Activated T-helper 1 cell treated with anti-CD3 and anti-CD28 coated beads, Interleukin-12 subunit alpha, Interleukin-12 subunit beta, Interleukin-2, Interleukin-4 antibody, amounts not matched to agents 30 ng/mL and 10 ng/mL and 1 ng/mL, durations not matched to agents 14 hours and 24 hours and 36 hours (primary cell): ENCODE results near the gene FAM43A. TPM values are rescaled to one million over a fixed set of nuclear protein-coding genes. Genes with fewer than 3 reads are reported as not detected.

Source experiments
- DNase-seq: peaks from one replicate; pipeline ENCODE4 v3.0.0; 2021; ENCODE audit warnings: low spot score
- H3K27ac Mint-ChIP-seq: one replicate; pipeline ENCODE4 v1.8.0; 2021; ENCODE audit warnings: mild to moderate bottlenecking, mixed read lengths
- H3K27me3 Mint-ChIP-seq: one replicate; pipeline ENCODE4 v1.8.0; 2022; ENCODE audit warnings: mild to moderate bottlenecking, moderate library complexity, mixed read lengths; ENCODE audit not compliant: insufficient read depth
- H3K36me3 Mint-ChIP-seq: one replicate; pipeline ENCODE4 v1.8.0; 2021; ENCODE audit warnings: low read depth, mixed read lengths
- H3K4me1 Mint-ChIP-seq: one replicate; pipeline ENCODE4 v1.8.0; 2021; ENCODE audit warnings: low read depth, mixed read lengths
- H3K4me3 Mint-ChIP-seq: one replicate; pipeline ENCODE4 v1.8.0; 2021; ENCODE audit warnings: mild to moderate bottlenecking, moderate library complexity, mixed read lengths
- H3K9me3 Mint-ChIP-seq: one replicate; pipeline ENCODE4 v1.8.0; 2021; ENCODE audit warnings: mixed read lengths
- intact Hi-C: fragments of 100-400 bp; cut with micrococcal nuclease; formaldehyde crosslinking; loops from one replicate; pipeline ENCODE4 v1.15.1; 2024
- total RNA-seq: library from RNA; stranded (reverse); gene quantifications from 2 replicates; pipeline ENCODE4 v1.2.3, GENCODE V29; 2022

The FAM43A gene
- total RNA-seq, 1 donor from 2014 or later, result 13.1 TPM

GRCh38 chr3:194723846-194724618 is 38.3 kb downstream of the FAM43A start:
- Mint-ChIP-seq H3K4me1 (no peaks in the 10 kb centered on the region), H3K27ac (no peak overlapping the region), H3K9me3 (no peaks in the 10 kb centered on the region), H3K36me3 (no peaks in the 10 kb centered on the region), H3K27me3 (peaks cover 2% of the 10 kb centered on the region), H3K4me3 (no peak overlapping the region)
- intact Hi-C loops, result no loop called here
- no peak for DNase-seq

GRCh38 chr3:194725346-194725745 is 39.7 kb downstream of the FAM43A start:
- H3K27me3 Mint-ChIP-seq, result peaks cover 7% of the 10 kb centered on the region
- no peak for DNase-seq
- H3K9me3 Mint-ChIP-seq, result no peaks in the 10 kb centered on the region
- H3K27ac Mint-ChIP-seq, result no peak overlapping the region
- intact Hi-C loops, result no loop called here
- H3K4me1 Mint-ChIP-seq, result no peaks in the 10 kb centered on the region
- no peak overlapping the region for H3K4me3 Mint-ChIP-seq
- no peaks in the 10 kb centered on the region for H3K36me3 Mint-ChIP-seq

- DNase-seq, result no peak
- Mint-ChIP-seq H3K27me3 (peaks cover 6% of the 10 kb centered on the region), H3K9me3 (no peaks in the 10 kb centered on the region), H3K36me3 (no peaks in the 10 kb centered on the region), H3K27ac (no peak overlapping the region), H3K4me1 (no peaks in the 10 kb centered on the region), H3K4me3 (no peak overlapping the region)
- intact Hi-C loops, result no loop called here
Observed at GRCh38 chr3:194727435-194728128, 41.9 kb downstream of the FAM43A start.

- Mint-ChIP-seq H3K9me3 (no peaks in the 10 kb centered on the region), H3K27ac (no peak overlapping the region), H3K4me3 (no peak overlapping the region), H3K36me3 (no peaks in the 10 kb centered on the region), H3K4me1 (no peaks in the 10 kb centered on the region), H3K27me3 (peaks cover 8% of the 10 kb centered on the region)
- DNase-seq, result no peak
- intact Hi-C loops, result no loop called here
Observed at GRCh38 chr3:194728986-194729385, 43.3 kb downstream of the FAM43A start.

DNA sequence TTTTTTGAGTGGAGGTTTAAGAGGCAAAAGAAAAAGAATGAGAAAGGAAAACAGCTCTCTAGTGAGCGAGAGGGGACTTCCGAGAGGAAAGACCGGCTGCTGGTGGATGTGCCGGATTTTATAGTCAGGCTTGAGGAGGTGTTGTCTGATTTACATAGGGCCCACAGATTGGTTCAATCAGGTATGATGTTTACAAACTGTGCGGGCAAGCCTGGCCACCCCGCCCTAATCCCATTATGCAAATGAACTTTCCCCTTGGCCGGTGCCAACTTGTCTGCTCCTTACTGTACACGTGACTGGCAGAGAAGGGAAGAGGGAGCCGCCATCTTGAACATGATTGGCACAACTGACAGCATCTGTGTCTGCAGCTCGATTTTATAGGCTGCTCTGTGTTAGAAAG is 44.7 kb downstream of the FAM43A start:
- intact Hi-C loops, result no loop called here
- Mint-ChIP-seq H3K36me3 (no peaks in the 10 kb centered on the region), H3K27me3 (peaks cover 11% of the 10 kb centered on the region), H3K4me3 (no peak overlapping the region), H3K27ac (no peak overlapping the region), H3K4me1 (no peaks in the 10 kb centered on the region), H3K9me3 (no peaks in the 10 kb centered on the region)
- DNase-seq, result no peak

DNA sequence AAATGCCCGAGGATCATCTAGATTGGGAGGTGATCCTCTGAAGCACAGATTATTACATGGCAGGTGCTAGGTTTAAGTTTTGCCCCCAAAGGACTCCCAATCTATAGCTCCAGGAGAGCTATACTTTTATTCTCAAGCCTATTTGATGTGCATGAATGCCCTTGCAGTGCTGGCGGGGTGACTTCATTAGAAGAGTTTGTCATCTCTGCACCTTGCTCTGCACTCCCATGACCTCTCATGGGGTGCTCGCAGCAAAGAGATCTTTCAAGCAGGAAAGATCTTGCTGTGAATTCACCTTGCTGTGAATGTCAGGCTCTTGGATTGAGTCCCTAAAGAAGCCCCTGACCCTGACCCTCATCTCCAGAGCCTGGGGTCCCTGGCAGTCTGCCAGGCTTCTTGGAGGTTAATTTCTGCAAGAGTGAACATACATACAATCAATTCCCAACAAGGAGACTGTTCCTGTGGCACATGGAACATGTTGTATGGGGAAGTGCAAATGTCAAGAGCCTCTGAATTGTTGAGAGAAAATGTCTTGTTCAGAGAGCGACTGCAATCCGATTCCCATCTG is 45.9 kb downstream of the FAM43A start:
- H3K27ac Mint-ChIP-seq, result no peak overlapping the region
- H3K4me3 Mint-ChIP-seq, result no peak overlapping the region
- H3K27me3 Mint-ChIP-seq, result peaks cover 11% of the 10 kb centered on the region
- H3K36me3 Mint-ChIP-seq, result no peaks in the 10 kb centered on the region
- intact Hi-C loops, result no loop called here
- H3K4me1 Mint-ChIP-seq, result no peaks in the 10 kb centered on the region
- DNase-seq, result no peak
- no peaks in the 10 kb centered on the region for H3K9me3 Mint-ChIP-seq

GRCh38 chr3:194732617-194733016 is 46.9 kb downstream of the FAM43A start:
- intact Hi-C loops, result no loop called here
- DNase-seq, result no peak
- Mint-ChIP-seq H3K36me3 (no peaks in the 10 kb centered on the region), H3K27me3 (peaks cover 11% of the 10 kb centered on the region), H3K4me3 (no peak overlapping the region), H3K27ac (no peak overlapping the region), H3K4me1 (no peaks in the 10 kb centered on the region), H3K9me3 (no peaks in the 10 kb centered on the region)

DNA sequence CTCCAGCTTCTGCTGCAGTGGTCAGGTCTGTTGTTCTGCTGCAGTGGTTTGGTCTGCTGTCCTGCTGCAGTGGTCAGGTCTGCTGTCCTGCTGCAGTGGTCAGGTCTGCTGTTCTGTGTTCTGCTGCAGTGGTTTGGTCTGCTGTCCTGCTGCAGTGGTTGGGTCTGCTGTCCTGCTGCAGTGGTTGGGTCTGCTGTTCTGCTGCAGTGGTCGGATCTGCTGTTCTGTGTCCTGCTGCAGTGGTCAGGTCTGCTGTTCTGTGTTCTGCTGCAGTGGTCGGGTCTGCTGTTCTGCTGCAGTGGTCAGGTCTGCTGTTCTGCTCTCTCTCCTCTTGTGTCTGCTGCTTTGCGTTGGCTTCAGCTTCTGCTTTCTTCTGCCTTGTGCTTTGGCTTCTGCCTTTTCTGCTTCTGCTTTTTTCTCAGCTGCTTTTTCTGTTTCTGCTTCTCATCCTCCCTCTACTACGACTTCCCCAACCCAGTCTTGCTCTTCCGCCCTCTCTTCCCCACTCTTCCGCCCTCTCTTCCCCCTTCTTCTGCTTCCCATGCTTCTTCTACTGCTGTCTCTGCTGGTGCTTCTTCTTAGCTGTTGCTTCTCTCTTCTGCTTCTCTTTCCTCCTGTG is 50.7 kb downstream of the FAM43A start:
- H3K36me3 Mint-ChIP-seq, result no peaks in the 10 kb centered on the region
- no peak for DNase-seq
- no peak overlapping the region for H3K4me3 Mint-ChIP-seq
- no peaks in the 10 kb centered on the region for H3K4me1 Mint-ChIP-seq
- H3K27ac Mint-ChIP-seq, result no peak overlapping the region
- intact Hi-C loops, result no loop called here
- H3K27me3 Mint-ChIP-seq, result peaks cover 9% of the 10 kb centered on the region
- no peaks in the 10 kb centered on the region for H3K9me3 Mint-ChIP-seq

DNA sequence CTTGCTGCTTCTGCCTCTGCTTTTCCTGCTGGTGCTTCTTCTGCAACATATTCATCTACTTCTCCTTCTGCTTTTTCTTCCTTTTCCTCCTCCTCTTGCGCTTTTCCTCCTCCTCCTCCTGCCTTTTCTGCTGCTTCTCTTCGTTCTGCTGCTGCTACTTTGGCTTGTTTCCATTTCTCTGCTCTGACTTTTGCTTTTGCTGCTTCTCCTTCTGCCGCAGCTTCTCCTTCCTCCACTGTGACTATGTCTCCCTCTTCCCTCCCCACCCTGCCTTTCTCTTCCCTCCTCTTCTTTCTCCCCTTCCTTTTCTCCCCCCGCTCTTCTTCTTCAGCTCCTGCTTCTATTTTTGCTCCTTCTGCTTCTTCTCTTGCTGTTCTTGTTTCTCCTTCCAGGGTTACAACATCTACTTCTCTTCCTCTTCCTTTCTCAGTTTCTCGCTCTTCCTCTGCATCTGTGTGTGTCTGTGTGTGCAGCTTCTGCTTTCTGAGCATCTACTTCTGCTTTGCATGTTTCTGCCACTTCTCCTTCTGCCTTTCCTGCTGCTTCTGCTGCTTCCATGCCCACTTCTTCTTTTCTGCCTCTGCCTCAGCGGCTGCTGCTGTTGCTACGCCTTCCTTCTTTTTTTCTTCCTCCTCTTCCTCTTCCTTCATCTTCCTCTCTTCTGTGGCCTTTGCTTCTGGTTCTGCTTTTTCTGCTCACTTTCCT is 51.4 kb downstream of the FAM43A start:
- Mint-ChIP-seq H3K27me3 (peaks cover 9% of the 10 kb centered on the region), H3K9me3 (no peaks in the 10 kb centered on the region), H3K36me3 (no peaks in the 10 kb centered on the region), H3K27ac (no peak overlapping the region), H3K4me1 (no peaks in the 10 kb centered on the region), H3K4me3 (no peak overlapping the region)
- no peak for DNase-seq
- intact Hi-C loops, result no loop called here

Other genes with a start within 250 kb of the FAM43A start
- 198 and 206 TPM in 2 replicates for gene ATP13A3, start 198.9 kb upstream of the FAM43A start, total RNA-seq
- gene TMEM44, start 52.5 kb upstream of the FAM43A start, total RNA-seq, result 2.1 and 2.4 TPM in 2 replicates
- 65.1 and 66.3 TPM in 2 replicates for gene LSG1, start 13.7 kb upstream of the FAM43A start, total RNA-seq